Raji (cell line): ENCODE measurements around the gene NEU2.

Experiments used
- POLR2A ChIP-seq: IDR thresholded peaks from 2 replicates; pipeline ENCODE4 v1.6.1; 2011; ENCODE audit warnings: low read depth, low read length, control low read depth; ENCODE audit not compliant: insufficient read depth

The NEU2 gene

DNA sequence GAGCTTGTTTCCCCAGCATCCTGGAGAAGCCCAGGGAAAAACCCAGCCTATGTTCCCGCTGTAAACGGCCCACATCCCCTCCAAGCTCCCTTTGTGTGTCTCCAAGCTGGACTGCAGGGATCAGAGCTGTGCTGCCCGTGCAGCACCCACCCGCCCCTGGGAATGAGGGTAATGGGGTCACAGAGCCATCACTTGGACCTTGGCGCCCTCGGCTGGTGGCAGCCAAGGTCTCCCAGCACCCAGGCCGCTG lies 27.0 kb downstream of the NEU2 start:
- no peak for TF ChIP-seq POLR2A

DNA sequence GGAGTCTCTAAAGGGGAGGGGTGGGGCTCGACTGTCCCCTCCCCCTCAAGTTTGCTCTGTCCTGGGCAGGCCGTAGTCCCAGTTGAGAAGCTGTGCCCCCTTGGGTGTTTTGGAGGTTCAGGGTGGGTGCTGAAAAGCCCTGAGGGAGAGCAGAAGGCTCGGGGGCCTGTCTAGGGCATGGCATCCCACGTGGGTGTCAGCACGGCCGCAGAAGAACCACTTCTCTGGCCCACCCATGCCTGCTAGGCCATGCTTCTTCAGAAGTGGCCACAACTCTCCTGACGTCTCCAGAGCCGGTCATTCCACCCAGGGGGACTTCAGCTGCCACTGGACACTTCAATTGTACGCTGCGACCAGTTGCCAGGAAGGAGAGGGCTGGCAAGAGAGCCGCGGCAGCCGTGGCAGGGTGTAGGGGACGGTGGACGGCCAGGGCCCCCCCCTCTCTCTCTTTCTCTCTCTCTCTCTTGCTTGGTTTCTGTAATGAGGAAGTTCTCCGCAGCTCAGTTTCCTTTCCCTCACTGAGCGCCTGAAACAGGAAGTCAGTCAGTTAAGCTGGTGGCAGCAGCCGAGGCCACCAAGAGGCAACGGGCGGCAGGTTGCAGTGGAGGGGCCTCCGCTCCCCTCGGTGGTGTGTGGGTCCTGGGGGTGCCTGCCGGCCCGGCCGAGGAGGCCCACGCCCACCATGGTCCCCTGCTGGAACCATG lies 27.5 kb downstream of the NEU2 start, which contains the start of gene INPP5D:
Gene INPP5D (plus strand): TSS at position 546 of the 704 bp plus-strand sequence. CDS start 137 bp downstream, at position 683.
- TF ChIP-seq POLR2A: peak; percentile 92

DNA sequence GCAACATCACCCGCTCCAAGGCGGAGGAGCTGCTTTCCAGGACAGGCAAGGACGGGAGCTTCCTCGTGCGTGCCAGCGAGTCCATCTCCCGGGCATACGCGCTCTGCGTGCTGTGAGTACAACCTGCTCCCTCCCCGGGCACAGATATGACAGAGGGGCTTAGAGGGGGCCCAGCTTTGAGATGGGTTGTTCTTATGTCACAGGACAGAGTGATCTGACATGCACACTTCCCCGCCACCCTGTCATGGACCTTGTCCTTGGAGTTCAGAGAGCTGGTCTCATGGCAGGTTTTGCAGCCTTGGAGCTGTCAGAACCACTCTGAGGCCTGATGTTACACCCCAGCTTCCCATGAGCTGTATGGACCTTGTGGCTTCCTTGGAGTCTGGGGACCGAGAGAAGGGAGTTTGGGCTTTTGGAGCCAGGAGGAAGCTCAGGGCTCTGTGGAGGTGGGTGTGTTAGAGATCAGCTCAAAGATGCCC lies 28.1 kb downstream of the NEU2 start:
- TF ChIP-seq POLR2A: no peak

DNA sequence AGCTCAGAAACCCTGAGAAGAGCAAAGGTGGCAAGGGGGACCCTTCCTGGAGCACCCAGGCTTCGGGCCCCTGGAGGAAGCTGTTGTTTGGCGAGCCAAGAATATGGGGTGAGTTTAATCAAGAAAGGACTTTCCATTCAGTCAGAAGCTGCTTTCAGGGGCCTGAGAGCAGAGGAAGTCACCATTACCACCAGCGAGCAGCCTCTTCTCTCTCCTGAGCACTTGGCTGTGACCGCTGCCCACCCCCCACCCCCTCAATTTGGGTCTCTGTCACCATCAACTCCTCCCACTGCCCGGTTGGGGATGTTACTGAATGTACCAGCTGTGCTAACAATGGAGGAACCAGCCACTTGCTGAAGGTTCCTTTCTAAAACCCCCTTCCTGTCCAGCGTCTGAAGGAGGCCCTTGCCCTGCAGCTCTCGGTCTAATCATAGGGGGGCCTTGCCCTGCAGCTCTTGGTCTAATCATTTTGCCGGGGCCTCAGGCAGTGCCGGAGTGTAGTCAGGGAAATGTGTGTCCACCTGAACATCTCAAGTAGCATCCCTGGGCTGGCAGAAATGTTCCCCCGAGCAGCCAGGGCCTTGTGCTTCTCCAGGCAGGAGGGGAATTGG lies 28.6 kb downstream of the NEU2 start:
- TF ChIP-seq POLR2A: peak; percentile 73

DNA sequence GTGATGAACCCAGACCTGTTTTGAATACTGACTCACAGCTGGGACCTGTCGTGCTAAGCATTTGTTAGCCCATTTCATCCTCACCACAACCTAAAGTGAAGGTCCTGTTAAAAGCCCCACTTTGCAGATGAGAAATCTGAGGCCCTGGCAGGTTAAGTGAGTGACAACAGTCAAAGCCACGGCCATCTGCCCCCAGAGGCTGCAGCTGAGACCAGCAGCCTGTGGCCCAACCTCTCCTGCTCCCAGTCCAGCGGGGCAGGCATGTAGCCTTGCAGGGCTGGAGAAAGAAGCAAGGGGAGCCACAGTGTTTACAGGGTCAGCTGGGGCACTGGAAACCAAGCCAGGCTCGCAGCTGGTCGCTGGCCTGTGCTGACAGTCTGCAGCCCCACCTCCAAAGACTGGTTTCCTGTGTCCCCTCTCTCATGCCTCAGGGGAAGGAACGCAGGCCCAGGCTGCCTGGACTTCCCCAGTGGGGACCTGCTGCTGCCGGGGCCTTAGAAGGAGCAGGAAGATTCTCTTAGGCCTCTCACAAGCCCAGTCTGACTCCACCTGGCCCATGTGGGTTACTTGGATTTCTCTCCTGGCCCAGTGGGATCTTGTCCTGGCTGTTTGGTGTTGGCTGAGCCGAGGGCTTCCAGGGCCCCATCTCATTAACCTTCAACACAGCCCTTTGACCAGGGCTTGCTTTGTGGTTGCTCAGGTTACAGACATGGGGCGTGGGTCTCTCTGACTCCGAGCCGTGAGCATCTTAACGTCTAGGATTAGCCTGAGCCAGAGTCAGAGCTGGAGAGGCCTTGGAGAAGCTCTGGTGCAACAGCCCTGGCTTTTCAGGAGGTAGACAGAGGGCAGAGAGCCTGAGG lies 29.3 kb downstream of the NEU2 start:
- peak; percentile 50; the same call in 1 of the 2 replicates for TF ChIP-seq POLR2A

DNA sequence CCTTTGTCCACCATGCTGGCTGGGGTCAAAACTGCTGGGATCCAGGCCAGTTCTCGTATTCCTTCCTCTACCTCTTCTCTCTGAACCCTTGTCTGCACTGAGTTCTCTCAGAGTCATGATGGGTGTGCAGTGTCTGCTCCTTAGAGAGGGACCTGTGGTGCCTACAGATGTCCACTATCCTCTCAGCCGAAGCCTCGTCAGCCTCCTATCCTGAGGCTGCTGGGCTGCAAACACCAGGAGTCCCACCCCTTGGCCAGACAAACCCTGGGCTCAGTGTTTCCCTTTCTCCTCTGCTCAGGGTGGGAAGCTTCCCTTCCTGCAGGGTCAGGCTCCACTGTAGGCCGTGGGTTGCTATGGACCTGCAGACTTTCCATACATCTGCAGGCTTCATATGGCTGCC lies 30.0 kb downstream of the NEU2 start:
- no peak for TF ChIP-seq POLR2A

DNA sequence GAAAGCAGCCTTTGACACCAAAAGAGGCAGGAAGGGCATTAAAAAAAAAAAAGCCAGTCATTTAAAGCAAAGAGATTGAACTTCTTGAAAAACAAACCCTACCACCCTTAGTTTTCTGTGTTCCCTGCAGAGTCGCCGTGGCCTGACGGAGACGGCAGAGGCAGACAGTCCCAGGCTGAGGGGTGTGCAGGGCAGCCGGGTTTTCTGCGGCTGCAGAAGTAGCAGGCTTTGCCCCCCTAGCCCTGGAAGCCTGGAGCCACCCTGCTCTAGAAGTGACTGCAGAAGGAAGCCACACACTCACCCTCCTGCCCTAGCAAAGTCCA lies 30.4 kb downstream of the NEU2 start:
- no peak for TF ChIP-seq POLR2A

DNA sequence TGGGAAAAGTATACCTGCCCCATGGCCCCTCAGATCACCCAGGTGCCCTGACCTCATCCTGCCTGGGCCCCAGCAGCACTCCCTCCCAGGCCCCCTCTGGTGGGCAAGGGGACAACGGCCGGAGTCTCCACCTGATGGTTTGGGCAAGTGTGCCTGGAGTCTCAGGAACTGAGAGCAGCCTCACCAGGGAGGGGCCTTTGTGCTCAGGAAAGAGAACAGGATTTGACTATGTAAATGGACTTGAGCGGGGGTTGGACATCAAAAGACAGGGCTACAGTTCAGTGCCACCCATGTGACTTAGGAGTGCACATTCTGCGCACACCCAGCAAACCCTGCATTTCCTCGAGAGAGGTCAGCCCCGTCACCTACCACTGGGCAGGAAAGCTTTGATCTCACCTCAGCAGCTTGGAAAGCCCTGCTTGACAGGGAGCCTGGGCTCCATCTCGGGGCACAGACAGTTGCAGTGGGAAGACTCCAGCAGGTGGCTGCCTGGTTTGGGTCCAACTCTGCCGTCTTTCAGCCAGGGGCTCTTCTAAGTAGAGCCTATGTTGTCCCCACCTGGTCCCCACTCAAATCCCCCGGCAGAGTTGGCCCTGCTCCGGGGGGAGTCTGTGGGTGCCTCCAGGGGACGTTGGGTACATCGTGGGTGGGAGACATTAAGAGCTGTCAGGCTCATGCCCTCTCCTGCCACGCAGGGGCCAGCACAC lies 30.9 kb downstream of the NEU2 start:
- peak; percentile 68 for TF ChIP-seq POLR2A

DNA sequence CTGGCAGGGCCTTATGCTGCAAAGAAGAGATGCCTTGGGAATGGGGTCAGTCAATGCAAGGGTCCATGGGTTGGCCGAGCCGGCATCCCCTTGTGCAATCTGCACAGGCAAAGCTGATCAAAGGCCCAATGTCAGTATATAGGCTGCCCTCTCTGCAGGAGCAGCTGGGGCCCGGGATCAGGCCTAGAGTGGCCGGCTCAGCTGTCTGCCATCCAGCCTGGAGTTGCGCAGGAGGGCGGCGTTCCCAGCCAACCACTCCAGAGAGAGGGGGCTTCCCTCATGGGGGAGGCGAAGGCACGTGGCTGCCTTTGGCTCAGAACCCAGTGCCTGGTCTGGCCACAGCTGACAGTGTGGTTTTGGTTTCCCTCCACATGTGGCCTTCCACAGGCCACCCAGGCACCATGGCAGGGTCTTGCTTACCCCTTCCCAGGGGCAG lies 31.5 kb downstream of the NEU2 start:
- TF ChIP-seq POLR2A: no peak

DNA sequence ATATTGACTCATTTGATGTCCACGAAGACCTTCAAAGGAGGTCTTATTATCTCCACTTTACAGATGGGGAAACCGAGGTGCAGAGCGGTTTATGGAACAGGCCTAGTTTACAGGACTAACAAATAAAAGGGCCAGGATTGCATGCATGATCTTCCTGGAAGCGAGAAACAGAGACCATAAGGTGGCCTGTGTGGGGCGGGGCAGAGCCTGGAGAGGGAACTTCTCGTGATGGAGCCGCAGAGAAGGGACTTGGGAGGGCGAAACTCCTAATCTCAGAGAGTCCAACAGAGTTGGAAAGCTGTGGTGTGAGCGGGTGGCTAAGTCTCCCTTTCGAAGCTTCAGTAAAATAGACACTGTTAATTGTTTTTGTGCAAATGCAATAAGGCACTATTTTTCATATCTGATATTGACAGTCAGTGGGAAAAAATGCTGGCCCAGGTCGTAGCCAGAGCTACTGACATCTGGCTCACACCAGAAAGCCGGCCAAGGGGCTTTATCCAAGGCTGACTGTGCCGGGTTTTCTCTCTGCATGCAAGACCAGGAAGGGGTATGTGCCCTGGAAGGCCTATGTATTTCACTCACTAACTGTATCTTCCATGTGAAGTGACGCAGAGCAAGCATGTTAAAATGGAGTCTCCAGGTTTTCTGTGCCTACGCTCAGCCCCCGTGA lies 32.2 kb downstream of the NEU2 start:
- no peak for TF ChIP-seq POLR2A

DNA sequence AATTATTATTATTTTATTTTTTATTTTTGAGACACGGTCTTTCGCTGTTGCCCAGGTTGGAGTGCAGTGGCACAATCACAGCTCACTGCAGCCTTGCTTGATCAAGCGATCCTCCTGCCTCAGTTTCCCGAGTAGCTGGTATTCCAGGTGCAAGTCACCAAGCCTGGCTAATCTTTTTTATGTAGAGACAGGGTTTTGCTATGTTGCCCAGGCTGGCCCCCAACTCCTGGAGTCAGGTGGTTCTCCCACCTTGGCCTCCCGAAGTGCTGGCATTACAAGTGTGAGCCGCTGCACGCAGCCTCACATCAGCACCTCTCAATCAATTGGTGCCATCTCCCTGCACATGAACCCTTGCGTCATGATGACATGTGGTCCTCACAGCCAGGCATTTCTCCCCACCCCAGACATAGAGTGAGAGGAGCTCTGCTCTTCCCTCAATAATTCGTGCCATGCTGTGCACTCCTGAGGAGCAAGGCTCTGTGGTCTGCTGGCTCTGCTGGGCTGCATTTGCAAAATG lies 33.5 kb downstream of the NEU2 start:
- TF ChIP-seq POLR2A: no peak

DNA sequence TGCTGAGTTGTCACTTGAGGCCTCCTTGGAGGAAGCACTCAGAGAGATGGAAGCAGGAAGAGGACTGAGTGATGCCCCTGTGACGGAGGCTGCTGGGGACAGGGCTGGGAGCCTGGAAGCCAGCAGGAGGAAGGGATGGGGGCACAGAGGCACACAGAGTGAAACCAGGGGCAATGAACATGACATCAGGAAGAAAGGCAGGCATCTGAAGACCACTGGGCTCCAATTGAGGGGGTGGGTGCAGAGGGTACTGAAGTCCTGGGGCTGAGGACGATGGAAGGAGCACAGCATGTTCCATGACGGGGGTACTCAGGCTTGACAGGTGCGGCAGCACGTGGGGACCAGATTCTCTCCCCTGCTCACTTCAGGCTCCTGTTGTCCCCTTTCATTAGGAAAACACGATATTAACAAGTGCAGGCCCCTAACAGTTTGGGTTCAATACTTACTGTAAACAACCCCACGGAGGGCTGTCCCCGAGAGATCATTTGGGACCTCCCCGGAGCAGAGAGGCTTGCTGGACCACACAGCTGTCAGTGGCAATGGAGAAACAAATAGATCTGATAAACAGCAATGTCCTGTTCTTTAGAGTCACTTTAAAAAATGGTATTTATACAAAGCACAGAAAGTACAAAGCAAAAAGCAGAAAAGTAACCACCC lies 36.4 kb downstream of the NEU2 start:
- no peak for TF ChIP-seq POLR2A

DNA sequence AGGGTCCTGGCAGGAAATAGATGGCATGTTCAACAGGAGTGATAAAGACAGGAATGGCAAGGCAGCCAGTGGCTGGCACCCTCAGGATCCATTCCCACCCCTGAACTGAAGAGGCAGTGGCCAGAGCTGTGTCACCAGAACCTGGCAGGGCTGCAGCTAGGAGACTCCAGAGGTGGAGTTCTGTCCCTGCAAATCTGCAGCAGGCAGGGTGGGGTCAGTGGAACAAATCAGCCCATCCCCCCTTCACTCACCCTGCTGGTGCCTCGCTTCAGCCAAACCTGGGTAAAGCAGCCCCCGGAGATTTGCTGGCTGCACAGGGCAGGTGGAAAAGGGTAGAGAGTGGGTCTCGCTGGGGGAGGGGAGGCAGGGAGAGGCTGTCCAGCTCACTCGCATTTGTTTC lies 40.4 kb downstream of the NEU2 start:
- no peak for TF ChIP-seq POLR2A

DNA sequence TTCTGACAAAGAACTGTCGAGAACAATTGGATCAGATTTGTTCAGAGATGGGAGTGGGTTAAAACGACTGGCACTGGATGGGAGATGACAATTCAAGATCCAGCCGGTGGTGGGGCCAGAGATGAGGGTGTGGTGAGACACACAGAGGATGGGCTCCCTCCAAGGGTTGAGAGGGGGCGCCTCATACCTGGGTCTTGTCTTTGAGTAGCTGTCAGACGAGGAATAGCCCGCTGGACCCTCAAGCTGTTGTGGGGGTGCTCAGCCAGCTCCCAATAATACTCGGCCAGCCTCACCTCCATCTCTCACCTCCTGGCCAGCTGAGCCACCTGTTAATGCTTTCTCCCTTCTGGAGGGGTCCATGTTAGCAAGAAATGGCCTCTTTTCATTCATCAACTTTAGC lies 41.6 kb downstream of the NEU2 start:
- TF ChIP-seq POLR2A: no peak
